IMR-90 (cell line): ENCODE measurements around the gene RDH11. TPM values are rescaled to one million over a fixed set of nuclear protein-coding genes. Genes with fewer than 3 reads are reported as not detected.

Experiments
- ATAC-seq: fragments of 200-7000 bp; cut with Tn5 transposase; 2 replicates; pipeline ENCODE4 v1.9.1; 2020; ENCODE audit warnings: low read depth, mild to moderate bottlenecking, moderate library complexity
- BruUV-seq: library from RNA; stranded (reverse); fragments of 400-500 nt; replicated peaks from 2 replicates; lab custom pipeline; 2021; lab: Mats Ljungman, UMichigan
- CTCF ChIA-PET: fragments of 300-600 bp; formaldehyde crosslinking; extraction: SDS; loops from one replicate; lab custom pipeline; 2021; ENCODE audit warnings: antibody characterized with exemption; lab: Yijun Ruan, JAX
- POLR2A ChIA-PET: fragments of 300-600 bp; sonication (Branson Sonifier 250); formaldehyde crosslinking; loops from one replicate; lab custom pipeline; 2022; ENCODE audit warnings: antibody characterized with exemption; ENCODE audit not compliant: unreplicated experiment; lab: Charles Lee
- DNase-seq: peaks from one replicate; pipeline ENCODE4 v3.0.0; 2013
- H2AFZ ChIP-seq: replicated peaks from 2 replicates; pipeline ENCODE3; 2013; ENCODE audit warnings: low read length, mild to moderate bottlenecking; ENCODE audit not compliant: poor library complexity
- H2AK5ac ChIP-seq: 2 replicates; pipeline ENCODE4 v1.6.1; 2013; ENCODE audit warnings: low read depth, low read length, inconsistent platforms
- H2AK9ac ChIP-seq: replicated peaks from 2 replicates; pipeline ENCODE3; 2013; ENCODE audit warnings: mild to moderate bottlenecking, low read depth, low read length, moderate library complexity; ENCODE audit not compliant: poor library complexity
- H2BK120ac ChIP-seq: 2 replicates; pipeline ENCODE4 v1.6.1; 2013; ENCODE audit warnings: low read depth, low read length, inconsistent platforms
- H2BK15ac ChIP-seq: 3 replicates; pipeline ENCODE4 v1.6.1; 2013; ENCODE audit warnings: low read depth, low read length, inconsistent platforms
- H2BK20ac ChIP-seq: 2 replicates; pipeline ENCODE4 v1.6.1; 2013; ENCODE audit warnings: low read depth, mild to moderate bottlenecking, inconsistent platforms, low read length, moderate library complexity
- H2BK5ac ChIP-seq: 2 replicates; pipeline ENCODE4 v1.6.1; 2013; ENCODE audit warnings: mild to moderate bottlenecking, low read depth, low read length, inconsistent platforms; ENCODE audit not compliant: poor library complexity, severe bottlenecking
- H3K14ac ChIP-seq: replicated peaks from 2 replicates; pipeline ENCODE4 v1.6.1; 2013; ENCODE audit warnings: low read depth, low read length, inconsistent platforms
- H3K18ac ChIP-seq: 2 replicates; pipeline ENCODE4 v1.6.1; 2013; ENCODE audit warnings: low read depth, low read length, control low read depth
- H3K23ac ChIP-seq: 2 replicates; pipeline ENCODE4 v1.6.1; 2013; ENCODE audit warnings: low read depth, low read length, inconsistent platforms
- H3K27ac ChIP-seq: 2 replicates; pipeline ENCODE4 v1.5.1; 2013; ENCODE audit warnings: mild to moderate bottlenecking, control low read depth, low read length; ENCODE audit not compliant: insufficient read depth
- H3K27me3 ChIP-seq: 2 replicates; pipeline ENCODE4 v1.6.1; 2013; ENCODE audit warnings: low read length; ENCODE audit not compliant: control insufficient read depth, insufficient read depth
- H3K36me3 ChIP-seq: 2 replicates; pipeline ENCODE4 v1.6.1; 2013; ENCODE audit warnings: low read length, mixed read lengths; ENCODE audit not compliant: control insufficient read depth, insufficient read depth
- H3K4ac ChIP-seq: 2 replicates; pipeline ENCODE4 v1.6.1; 2013; ENCODE audit warnings: low read depth, low read length, inconsistent platforms
- H3K4me1 ChIP-seq: 2 replicates; pipeline ENCODE4 v1.6.1; 2013; ENCODE audit warnings: low read length, mixed read lengths; ENCODE audit not compliant: control insufficient read depth, insufficient read depth
- H3K4me2 ChIP-seq: 2 replicates; pipeline ENCODE4 v1.6.1; 2013; ENCODE audit warnings: low read depth, mild to moderate bottlenecking, control low read depth, low read length, moderate library complexity
- H3K4me3 ChIP-seq: 2 replicates; pipeline ENCODE4 v1.5.1; 2013; ENCODE audit warnings: low read depth, mild to moderate bottlenecking, control low read depth, low read length, moderate library complexity; ENCODE audit not compliant: insufficient read depth
- H3K56ac ChIP-seq: 2 replicates; pipeline ENCODE4 v1.6.1; 2013; ENCODE audit warnings: low read length, inconsistent platforms; ENCODE audit not compliant: insufficient read depth; ENCODE audit errors: extremely low read depth
- H3K79me1 ChIP-seq, 2 experiments: 2 replicates each; pipeline ENCODE4 v1.6.1; 2013; ENCODE audit warnings: low read length in 2 of 2, inconsistent platforms in 1 of 2, low read depth in 1 of 2
- H3K9ac ChIP-seq: 2 replicates; pipeline ENCODE4 v1.6.1; 2013; ENCODE audit warnings: low read depth, low read length, control low read depth
- H3K9me1 ChIP-seq: 2 replicates; pipeline ENCODE4 v1.6.1; 2013; ENCODE audit warnings: low read length, inconsistent platforms; ENCODE audit not compliant: insufficient read depth
- H3K9me3 ChIP-seq: 2 replicates; pipeline ENCODE4 v1.6.1; 2013; ENCODE audit warnings: low read length; ENCODE audit not compliant: control insufficient read depth, insufficient read depth
- H4K20me1 ChIP-seq: 2 replicates; pipeline ENCODE4 v1.6.1; 2013; ENCODE audit warnings: low read length, inconsistent platforms; ENCODE audit not compliant: insufficient read depth
- H4K5ac ChIP-seq: 2 replicates; pipeline ENCODE4 v1.6.1; 2013; ENCODE audit warnings: mild to moderate bottlenecking, low read depth, low read length, control low read depth
- H4K8ac ChIP-seq, 2 experiments: 2 replicates each; pipeline ENCODE4 v1.6.1; 2013; ENCODE audit warnings: low read depth in 2 of 2, low read length in 2 of 2, control low read depth in 1 of 2, inconsistent platforms in 1 of 2
- H4K91ac ChIP-seq: 2 replicates; pipeline ENCODE4 v1.6.1; 2013; ENCODE audit warnings: low read depth, low read length, inconsistent platforms; ENCODE audit not compliant: insufficient read depth
- BHLHE40 ChIP-seq: fragments of 150-350 bp; IDR thresholded peaks from 2 replicates; pipeline ENCODE4 v1.6.1; 2016; ENCODE audit warnings: mild to moderate bottlenecking, low read depth, low read length
- CHD1 ChIP-seq: IDR thresholded peaks from 2 replicates; pipeline ENCODE4 v1.6.1; 2012; ENCODE audit warnings: low read depth, low read length, improper control_type of control experiment
- FOS ChIP-seq: fragments of 150-350 bp; IDR thresholded peaks from 2 replicates; pipeline ENCODE4 v1.6.1; 2016; ENCODE audit warnings: low read depth, low read length
- MAFK ChIP-seq: IDR thresholded peaks from 2 replicates; pipeline ENCODE4 v1.6.1; 2012; ENCODE audit warnings: low read depth, low read length, improper control_type of control experiment
- MAZ ChIP-seq: IDR thresholded peaks from 2 replicates; pipeline ENCODE4 v1.6.1; 2012; ENCODE audit warnings: low read depth, mild to moderate bottlenecking, low read length, improper control_type of control experiment, moderate library complexity, borderline replicate concordance
- MXI1 ChIP-seq: IDR thresholded peaks from 2 replicates; pipeline ENCODE4 v1.6.1; 2012; ENCODE audit warnings: low read depth, mild to moderate bottlenecking, low read length, moderate library complexity, borderline replicate concordance
- POLR2A ChIP-seq: IDR thresholded peaks from 2 replicates; pipeline ENCODE4 v1.6.1; 2012; ENCODE audit warnings: mild to moderate bottlenecking, low read depth, low read length
- RAD21 ChIP-seq: IDR thresholded peaks from 2 replicates; pipeline ENCODE4 v1.6.1; 2012; ENCODE audit warnings: low read length, improper control_type of control experiment
- RCOR1 ChIP-seq: IDR thresholded peaks from 2 replicates; pipeline ENCODE4 v1.6.1; 2012; ENCODE audit warnings: mild to moderate bottlenecking, low read length, improper control_type of control experiment; ENCODE audit not compliant: insufficient replicate concordance
- RFX5 ChIP-seq: IDR thresholded peaks from 2 replicates; pipeline ENCODE4 v1.8.0; 2012; ENCODE audit warnings: low read depth, mild to moderate bottlenecking, low read length, moderate library complexity
- SMC3 ChIP-seq: fragments of 150-350 bp; IDR thresholded peaks from 2 replicates; pipeline ENCODE4 v1.6.1; 2016; ENCODE audit warnings: low read depth, mild to moderate bottlenecking, antibody characterized with exemption, low read length, moderate library complexity
- WGBS, 2 experiments: methylation state at CpG; one replicate each; pipeline versions ENCODE4 v1.1.5 to v1.1.7; 2013; ENCODE audit warnings: missing lambda C conversion rate in 2 of 2; ENCODE audit not compliant: insufficient read length in 1 of 2; ENCODE audit errors: extremely low coverage in 2 of 2; 5-methylcytosine and 5-hydroxymethylcytosine counted together
- dilution Hi-C: fragments of 300-500 bp; cut with HindIII; formaldehyde crosslinking; loops from one replicate; pipeline ENCODE4 v1.14.3; 2018; ENCODE audit warnings: low sequenced_read_pairs; ENCODE audit not compliant: unreplicated experiment
- in situ Hi-C: fragments of 300-500 bp; cut with MboI; formaldehyde crosslinking; loops from 3 replicates; pipeline ENCODE4 v1.14.3; 2019; ENCODE audit warnings: low sequenced_read_pairs, inconsistent platforms, mixed read lengths
- intact Hi-C: fragments of 100-400 bp; cut with micrococcal nuclease; formaldehyde crosslinking; loops from 2 replicates; pipeline ENCODE4 v1.10.0; 2022
- polyA plus RNA-seq, 3 experiments: library from polyadenylated mRNA; depleted of rRNA; stranded (reverse); fragments of >200 nt; gene quantifications; 2 replicates each; pipeline ENCODE4 v1.2.3, GENCODE V29; 2012; ENCODE audit warnings: low replicate concordance in 1 of 3
- total RNA-seq: library from RNA; depleted of rRNA; stranded (reverse); fragments of >200 nt; gene quantifications from 2 replicates; pipeline ENCODE4 v1.2.3, GENCODE V29; 2012
- TF ChIP-seq, protein P1 (sequence below): fragments of 150-350 bp; IDR thresholded peaks from 2 replicates; pipeline ENCODE4 v1.6.1; 2017; ENCODE audit warnings: mild to moderate bottlenecking, antibody characterized with exemption, low read length, low read depth

The RDH11 gene
- total and polyA plus RNA-seq, 2 of the 4 experiments (the other 2 are of a cell fraction): 77.3 to 149 TPM

- POLR2A ChIA-PET: no interaction called here
- DNase-seq (no peak), ATAC-seq (no peak)
- H3K79me1 ChIP-seq: no peaks in the 10 kb centered on the region; a peak in 1 of 4 replicates
- H3K9me3 ChIP-seq: no peaks in the 10 kb centered on the region
- H3K23ac ChIP-seq: no peak overlapping the region
- intact Hi-C loops: no loop called here
- H3K18ac ChIP-seq: no peak overlapping the region
- in situ Hi-C loops: no loop called here
- no peak overlapping the region for H2AFZ ChIP-seq
- H3K56ac ChIP-seq: no peak overlapping the region
- H3K27ac ChIP-seq: no peak overlapping the region
- no peak overlapping the region for H3K14ac ChIP-seq
- no peak for TF ChIP-seq RCOR1
- no peak for TF ChIP-seq POLR2A
- no peak for TF ChIP-seq SMC3
- TF ChIP-seq RAD21: no peak
- no peak for TF ChIP-seq FOS
- TF ChIP-seq MAFK: no peak
- TF ChIP-seq, protein P1, sequence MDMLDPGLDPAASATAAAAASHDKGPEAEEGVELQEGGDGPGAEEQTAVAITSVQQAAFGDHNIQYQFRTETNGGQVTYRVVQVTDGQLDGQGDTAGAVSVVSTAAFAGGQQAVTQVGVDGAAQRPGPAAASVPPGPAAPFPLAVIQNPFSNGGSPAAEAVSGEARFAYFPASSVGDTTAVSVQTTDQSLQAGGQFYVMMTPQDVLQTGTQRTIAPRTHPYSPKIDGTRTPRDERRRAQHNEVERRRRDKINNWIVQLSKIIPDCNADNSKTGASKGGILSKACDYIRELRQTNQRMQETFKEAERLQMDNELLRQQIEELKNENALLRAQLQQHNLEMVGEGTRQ: no peak
- no peak for TF ChIP-seq MXI1
- no peak for TF ChIP-seq CHD1
- no peak for TF ChIP-seq RFX5
- no peak for TF ChIP-seq BHLHE40
- no peak for TF ChIP-seq MAZ
- no CpG with 5 or more reads among the region's 1 CpG for WGBS, 2 experiments
- no peak overlapping the region for H2BK15ac ChIP-seq
- H3K36me3 ChIP-seq: peaks cover 46% of the 10 kb centered on the region
- H3K9me1 ChIP-seq: peaks cover 6% of the 10 kb centered on the region
- no peak overlapping the region for H2AK9ac ChIP-seq
- no peak overlapping the region for H3K4me3 ChIP-seq
- H3K4me1 ChIP-seq: peaks cover 2% of the 10 kb centered on the region; the same call in 1 of the 2 replicates
- no peak overlapping the region for H3K9ac ChIP-seq
- CTCF ChIA-PET: no interaction called here
- H4K91ac ChIP-seq: no peak overlapping the region
- no peak overlapping the region for H2BK5ac ChIP-seq
- H2AK5ac ChIP-seq: no peak overlapping the region
- dilution Hi-C loops: no loop called here
- BruUV-seq: no TSS peak
- H2BK20ac ChIP-seq: no peak overlapping the region
- no peak overlapping the region for H4K8ac ChIP-seq
- no peaks in the 10 kb centered on the region for H4K20me1 ChIP-seq
- no peak overlapping the region for H4K5ac ChIP-seq
- H3K27me3 ChIP-seq: no peaks in the 10 kb centered on the region
- H3K4ac ChIP-seq: no peak overlapping the region
- no peak overlapping the region for H2BK120ac ChIP-seq
- H3K4me2 ChIP-seq: no peak overlapping the region
These were observed 45.4 kb downstream of the RDH11 start for GRCh38 chr14:67650151-67650550.
